ENCODE measurements around the gene NDUFA11. TPM values are rescaled to one million over a fixed set of nuclear protein-coding genes. Genes with fewer than 3 reads are reported as not detected.

The NDUFA11 gene
- total and polyA plus RNA-seq, 9 of the 15 experiments (the other 6 are each of a cell fraction or from before 2014, with no cell fraction given): 63.3 to 486 (median 274) TPM

DNA sequence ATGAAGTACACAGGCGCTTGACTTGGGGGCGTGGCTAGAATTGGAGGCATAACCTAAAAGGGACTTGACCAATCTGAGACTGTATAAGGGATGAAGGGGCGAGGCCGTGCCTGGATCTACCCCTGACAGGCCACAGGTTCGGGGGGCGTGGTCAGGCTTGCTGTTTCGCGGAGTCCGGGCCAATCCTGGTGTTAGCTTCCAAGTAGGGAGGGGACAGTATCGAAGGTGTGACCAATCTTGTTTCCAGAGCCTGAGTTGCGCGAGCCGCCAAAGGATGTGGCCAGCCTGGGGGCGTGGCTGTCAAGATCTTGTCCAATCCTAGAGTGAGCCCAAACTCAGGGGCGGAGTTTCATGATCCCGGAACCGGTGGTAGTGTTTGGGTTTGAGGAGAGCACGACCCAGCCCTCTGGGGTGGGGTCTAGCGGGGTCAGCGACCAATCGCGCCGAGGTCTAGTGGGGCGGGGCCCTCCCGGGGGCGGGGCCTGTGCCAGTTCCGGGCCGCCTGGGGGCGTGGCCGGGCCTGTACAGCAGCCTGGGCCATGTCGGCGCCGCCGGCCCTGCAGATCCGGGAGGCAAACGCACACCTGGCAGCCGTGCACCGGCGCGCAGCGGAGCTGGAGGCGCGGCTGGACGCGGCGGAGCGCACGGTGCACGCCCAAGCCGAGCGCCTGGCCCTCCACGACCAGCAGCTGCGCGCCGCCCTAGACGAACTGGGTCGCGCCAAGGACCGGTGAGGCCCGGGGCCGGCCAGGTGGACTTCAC, 943 bp upstream of the NDUFA11 start, which contains the start of gene VMAC (continued):
- TF ChIP-seq XRCC5 (IDR thresholded peaks at IDR 0.05; ENCODE audit: low read depth, low read length) (no peak), MCM7 (IDR thresholded peaks at IDR 0.05) (no peak), CCAR2 (IDR thresholded peaks at IDR 0.05; ENCODE audit: low read depth, low read length) (no peak), SPI1 (IDR thresholded peaks at IDR 0.05; ENCODE audit: borderline replicate concordance, low read depth, low read length) (no peak), ZEB2 (IDR thresholded peaks at IDR 0.05) (no peak), ILK (tag; IDR thresholded peaks at IDR 0.05; ENCODE audit: borderline replicate concordance, low read depth) (no peak), NFYB (IDR thresholded peaks at IDR 0.05; ENCODE audit: extremely low read depth, insufficient read length) (peak; percentile 52), ZNF124 (CRISPR knock-in tag; IDR thresholded peaks at IDR 0.05) (no peak), NR2C1 (IDR thresholded peaks at IDR 0.05) (no peak), NR2C1 (tag; IDR thresholded peaks at IDR 0.05) (no peak), COPS2 (conservative IDR thresholded peaks at IDR 0.05) (no peak), SP2 (IDR thresholded peaks at IDR 0.05; ENCODE audit: extremely low read depth, low read depth, low read length, poor library complexity, severe bottlenecking) (peak; percentile 23), HDAC3 (IDR thresholded peaks at IDR 0.05; ENCODE audit: borderline replicate concordance, partially characterized antibody) (no peak), ETV5 (CRISPR knock-in tag; IDR thresholded peaks at IDR 0.05; ENCODE audit: low read depth) (0 out of 2 replicates have a peak, but pooled peaks have one; percentile 34), SMARCE1 (IDR thresholded peaks at IDR 0.05) (no peak), ZFP1 (CRISPR knock-in tag; IDR thresholded peaks at IDR 0.05) (no peak), ZNF444 (CRISPR knock-in tag; IDR thresholded peaks at IDR 0.05) (no peak)
- TF ChIP-seq, protein P1, sequence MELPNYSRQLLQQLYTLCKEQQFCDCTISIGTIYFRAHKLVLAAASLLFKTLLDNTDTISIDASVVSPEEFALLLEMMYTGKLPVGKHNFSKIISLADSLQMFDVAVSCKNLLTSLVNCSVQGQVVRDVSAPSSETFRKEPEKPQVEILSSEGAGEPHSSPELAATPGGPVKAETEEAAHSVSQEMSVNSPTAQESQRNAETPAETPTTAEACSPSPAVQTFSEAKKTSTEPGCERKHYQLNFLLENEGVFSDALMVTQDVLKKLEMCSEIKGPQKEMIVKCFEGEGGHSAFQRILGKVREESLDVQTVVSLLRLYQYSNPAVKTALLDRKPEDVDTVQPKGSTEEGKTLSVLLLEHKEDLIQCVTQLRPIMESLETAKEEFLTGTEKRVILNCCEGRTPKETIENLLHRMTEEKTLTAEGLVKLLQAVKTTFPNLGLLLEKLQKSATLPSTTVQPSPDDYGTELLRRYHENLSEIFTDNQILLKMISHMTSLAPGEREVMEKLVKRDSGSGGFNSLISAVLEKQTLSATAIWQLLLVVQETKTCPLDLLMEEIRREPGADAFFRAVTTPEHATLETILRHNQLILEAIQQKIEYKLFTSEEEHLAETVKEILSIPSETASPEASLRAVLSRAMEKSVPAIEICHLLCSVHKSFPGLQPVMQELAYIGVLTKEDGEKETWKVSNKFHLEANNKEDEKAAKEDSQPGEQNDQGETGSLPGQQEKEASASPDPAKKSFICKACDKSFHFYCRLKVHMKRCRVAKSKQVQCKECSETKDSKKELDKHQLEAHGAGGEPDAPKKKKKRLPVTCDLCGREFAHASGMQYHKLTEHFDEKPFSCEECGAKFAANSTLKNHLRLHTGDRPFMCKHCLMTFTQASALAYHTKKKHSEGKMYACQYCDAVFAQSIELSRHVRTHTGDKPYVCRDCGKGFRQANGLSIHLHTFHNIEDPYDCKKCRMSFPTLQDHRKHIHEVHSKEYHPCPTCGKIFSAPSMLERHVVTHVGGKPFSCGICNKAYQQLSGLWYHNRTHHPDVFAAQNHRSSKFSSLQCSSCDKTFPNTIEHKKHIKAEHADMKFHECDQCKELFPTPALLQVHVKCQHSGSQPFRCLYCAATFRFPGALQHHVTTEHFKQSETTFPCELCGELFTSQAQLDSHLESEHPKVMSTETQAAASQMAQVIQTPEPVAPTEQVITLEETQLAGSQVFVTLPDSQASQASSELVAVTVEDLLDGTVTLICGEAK (IDR thresholded peaks at IDR 0.05): no peak
- TF ChIP-seq, protein P1 (CRISPR knock-in tag; IDR thresholded peaks at IDR 0.05): 0 out of 2 replicates have a peak, but pooled peaks have one; percentile 30
- TF ChIP-seq, protein P2, sequence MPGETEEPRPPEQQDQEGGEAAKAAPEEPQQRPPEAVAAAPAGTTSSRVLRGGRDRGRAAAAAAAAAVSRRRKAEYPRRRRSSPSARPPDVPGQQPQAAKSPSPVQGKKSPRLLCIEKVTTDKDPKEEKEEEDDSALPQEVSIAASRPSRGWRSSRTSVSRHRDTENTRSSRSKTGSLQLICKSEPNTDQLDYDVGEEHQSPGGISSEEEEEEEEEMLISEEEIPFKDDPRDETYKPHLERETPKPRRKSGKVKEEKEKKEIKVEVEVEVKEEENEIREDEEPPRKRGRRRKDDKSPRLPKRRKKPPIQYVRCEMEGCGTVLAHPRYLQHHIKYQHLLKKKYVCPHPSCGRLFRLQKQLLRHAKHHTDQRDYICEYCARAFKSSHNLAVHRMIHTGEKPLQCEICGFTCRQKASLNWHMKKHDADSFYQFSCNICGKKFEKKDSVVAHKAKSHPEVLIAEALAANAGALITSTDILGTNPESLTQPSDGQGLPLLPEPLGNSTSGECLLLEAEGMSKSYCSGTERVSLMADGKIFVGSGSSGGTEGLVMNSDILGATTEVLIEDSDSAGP (CRISPR knock-in tag; IDR thresholded peaks at IDR 0.05): no peak

All from K562 (cell line).